K562 (cell line): ENCODE measurements around the gene NINL. TPM values are rescaled to one million over a fixed set of nuclear protein-coding genes. Genes with fewer than 3 reads are reported as not detected.

Experiments
- ATAC-seq: fragments of 200-7000 bp; cut with Tn5 transposase; 3 replicates; pipeline ENCODE4 v1.9.1; 2020; ENCODE audit warnings: moderate library complexity
- BruUV-seq: library from RNA; stranded (reverse); fragments of 400-500 nt; replicated peaks from 2 replicates; lab custom pipeline; 2021; lab: Mats Ljungman, UMichigan
- CTCF ChIA-PET: fragments of 300-600 bp; formaldehyde crosslinking; extraction: SDS; loops from one replicate; lab custom pipeline; 2021; ENCODE audit warnings: low intra/inter-chr PET ratio; lab: Yijun Ruan, JAX
- POLR2A ChIA-PET: fragments of 300-600, 350-650 bp; sonication (Branson Sonifier 250); formaldehyde crosslinking; extraction: SDS; loops from one replicate; lab custom pipeline; 2021; ENCODE audit warnings: antibody characterized with exemption, inconsistent platforms; lab: Yijun Ruan, JAX
- DNase-seq, 4 experiments: peaks; one replicate each; pipeline versions ENCODE4 v3.0.0 to v3.0.0-alpha.2; 2011 to 2018; ENCODE audit warnings: low spot score in 3 of 4, mixed read lengths in 3 of 4; ENCODE audit errors: extremely low read depth in 1 of 4
- FAIRE-seq: peaks from 2 replicates; lab custom pipeline; 2011; peaks lifted over from hg19 to GRCh38; lab: Jason Lieb, UNC
- H2AFZ ChIP-seq: 2 replicates; pipeline ENCODE4 v1.6.0; 2011; ENCODE audit warnings: low read depth, low read length, control low read depth, inconsistent platforms
- H3K27ac ChIP-seq: fragments of 200-600 bp; 3 replicates; pipeline ENCODE4 v1.8.0; 2011; ENCODE audit warnings: low read depth, mild to moderate bottlenecking, control low read depth, inconsistent platforms, low read length, moderate library complexity, mixed read lengths; ENCODE audit errors: extremely low read depth
- H3K27me3 ChIP-seq, 2 experiments: fragments of 300-600 bp in 1 of 2; 2 replicates in 1 of 2; 3 replicates in 1 of 2; pipeline versions ENCODE4 v1.6.0 to v1.8.0; 2011; ENCODE audit warnings: inconsistent platforms in 2 of 2, low read length in 2 of 2, mild to moderate bottlenecking in 1 of 2, mixed read lengths in 1 of 2, moderate library complexity in 1 of 2; ENCODE audit not compliant: control insufficient read depth in 2 of 2, insufficient read depth in 2 of 2
- H3K36me3 ChIP-seq: fragments of 300-600 bp; 3 replicates; pipeline ENCODE4 v1.8.0; 2011; ENCODE audit warnings: mild to moderate bottlenecking, low read length, inconsistent platforms; ENCODE audit not compliant: control insufficient read depth, insufficient read depth
- H3K4me1 ChIP-seq, 2 experiments: fragments of 200-600 bp in 1 of 2; replicated peaks in 1 of 2; 2 replicates in 1 of 2; 3 replicates in 1 of 2; pipeline versions ENCODE4 v1.5.1 to v1.8.0; 2011; ENCODE audit warnings: inconsistent platforms in 2 of 2, low read length in 2 of 2, mild to moderate bottlenecking in 1 of 2, mixed read lengths in 1 of 2, moderate library complexity in 1 of 2; ENCODE audit not compliant: control insufficient read depth in 2 of 2, insufficient read depth in 2 of 2
- H3K4me2 ChIP-seq: 2 replicates; pipeline ENCODE4 v1.6.1; 2011; ENCODE audit warnings: low read length, control low read depth, inconsistent platforms, mixed read lengths; ENCODE audit not compliant: insufficient read depth
- H3K4me3 ChIP-seq: fragments of 200-600 bp; sonication (generic), shearing (Covaris generic); 2 replicates; pipeline ENCODE4 v1.5.1; 2016; ENCODE audit warnings: control low read depth, inconsistent platforms
- H3K79me2 ChIP-seq: fragments of 200-600 bp; 3 replicates; pipeline ENCODE4 v1.8.0; 2011; ENCODE audit warnings: low read length, inconsistent platforms; ENCODE audit not compliant: control insufficient read depth, insufficient read depth
- H3K9ac ChIP-seq, 2 experiments: 2 replicates each; pipeline versions ENCODE4 v1.6.0 to v1.6.1; 2011; ENCODE audit warnings: low read depth in 2 of 2, low read length in 2 of 2, control low read depth in 1 of 2, inconsistent platforms in 1 of 2, mild to moderate bottlenecking in 1 of 2, mixed read lengths in 1 of 2; ENCODE audit not compliant: insufficient read depth in 1 of 2
- H3K9me1 ChIP-seq: one replicate; pipeline ENCODE4 v1.6.0; 2011; ENCODE audit warnings: inconsistent platforms, mild to moderate bottlenecking, low read length, moderate library complexity; ENCODE audit not compliant: control insufficient read depth, insufficient read depth
- H3K9me3 ChIP-seq: replicated peaks from 2 replicates; pipeline ENCODE4 v1.5.1; 2011; ENCODE audit warnings: low read depth, low read length, inconsistent platforms; ENCODE audit not compliant: control insufficient read depth, insufficient read depth
- H4K20me1 ChIP-seq: replicated peaks from 2 replicates; pipeline ENCODE4 v1.6.1; 2011; ENCODE audit warnings: low read length, inconsistent platforms, mixed read lengths; ENCODE audit not compliant: control insufficient read depth, insufficient read depth
- CBX8 ChIP-seq: fragments of 200-600 bp; sonication (generic); IDR thresholded peaks from 2 replicates; pipeline ENCODE4 v1.6.1; 2012; ENCODE audit warnings: borderline replicate concordance, mixed run types, low read depth, mild to moderate bottlenecking, moderate library complexity, mixed read lengths, low read length, control low read depth, inconsistent platforms; ENCODE audit not compliant: poor library complexity, severe bottlenecking; ENCODE audit errors: extremely low read depth
- GTF2A2 ChIP-seq: IDR thresholded peaks from 2 replicates; pipeline ENCODE4 v1.6.1; 2016; ENCODE audit warnings: mild to moderate bottlenecking, missing genetic modification characterization, missing compliant biosample characterization
- GTF3C2 ChIP-seq: IDR thresholded peaks from 3 replicates; pipeline ENCODE4 v1.6.1; 2011; ENCODE audit warnings: borderline replicate concordance, mild to moderate bottlenecking, moderate library complexity; ENCODE audit not compliant: insufficient read length; ENCODE audit errors: extremely low read depth
- HOXB6 ChIP-seq: fragments of 250-450 bp; sonication (Bioruptor Pico); IDR thresholded peaks from 2 replicates; pipeline ENCODE4 v1.5.1; 2022; ENCODE audit warnings: mild to moderate bottlenecking, borderline replicate concordance
- KDM2B ChIP-seq: fragments of 250-450 bp; sonication (Bioruptor Pico); IDR thresholded peaks from 2 replicates; pipeline ENCODE4 v1.8.0; 2021; ENCODE audit warnings: mild to moderate bottlenecking, moderate library complexity
- NCOA4 ChIP-seq: fragments of 450-650 bp; IDR thresholded peaks from 2 replicates; pipeline ENCODE4 v1.6.1; 2018; ENCODE audit warnings: mild to moderate bottlenecking; ENCODE audit not compliant: partially characterized antibody
- NCOR1 ChIP-seq: fragments of 450-650 bp; IDR thresholded peaks from 2 replicates; pipeline ENCODE4 v1.6.1; 2016; ENCODE audit warnings: mild to moderate bottlenecking, moderate library complexity
- NRF1 ChIP-seq, 2 experiments: fragments of 450-650 bp; IDR thresholded peaks in 1 of 2; conservative IDR thresholded peaks in 1 of 2; 2 replicates each; pipeline ENCODE4 v1.6.1; 2014; ENCODE audit warnings: mild to moderate bottlenecking in 2 of 2
- PTBP1 ChIP-seq: fragments of 200-400 bp; formaldehyde crosslinking; IDR thresholded peaks from 2 replicates; pipeline ENCODE4 v1.6.1; 2017; ENCODE audit warnings: low read depth, low read length
- RFX5 ChIP-seq: IDR thresholded peaks from 2 replicates; pipeline ENCODE4 v1.6.1; 2011; ENCODE audit warnings: low read depth, mild to moderate bottlenecking, improper control_type of control experiment, low read length
- SETDB1 ChIP-seq: IDR thresholded peaks from one replicate; pipeline ENCODE4 v1.6.1; 2012; ENCODE audit warnings: low read length, control low read depth, inconsistent platforms
- SPI1 ChIP-seq: IDR thresholded peaks from 2 replicates; pipeline ENCODE4 v1.6.1; 2011; ENCODE audit warnings: low read depth, low read length, control low read depth, borderline replicate concordance
- TAF9B ChIP-seq: fragments of 450-650 bp; IDR thresholded peaks from 2 replicates; pipeline ENCODE4 v1.6.1; 2018; ENCODE audit warnings: mild to moderate bottlenecking; ENCODE audit not compliant: partially characterized antibody
- WHSC1 ChIP-seq: IDR thresholded peaks from one replicate; pipeline ENCODE4 v1.6.1; 2012; ENCODE audit warnings: low read length, control low read depth, inconsistent platforms
- ZFPM2 ChIP-seq: fragments of 250-450 bp; sonication (Bioruptor Pico); IDR thresholded peaks from 2 replicates; pipeline ENCODE4 v1.5.1; 2022; ENCODE audit warnings: mild to moderate bottlenecking
- ZNF316 ChIP-seq: fragments of 450-650 bp; IDR thresholded peaks from 2 replicates; pipeline ENCODE4 v1.6.1; 2016
- ZSCAN29 ChIP-seq: fragments of 450-650 bp; IDR thresholded peaks from 2 replicates; pipeline ENCODE4 v1.6.1; 2017
- ZZZ3 ChIP-seq: fragments of 450-650 bp; IDR thresholded peaks from 2 replicates; pipeline ENCODE4 v1.6.1; 2016; ENCODE audit warnings: antibody characterized with exemption, mild to moderate bottlenecking, moderate library complexity
- WGBS: fragments of 100-300 bp; shearing (Covaris generic); methylation state at CpG from one replicate; pipeline ENCODE4 v1.1.6; 2016; ENCODE audit warnings: low coverage, mixed read lengths; ENCODE audit not compliant: insufficient coverage; ENCODE audit errors: missing lambda C conversion rate; 5-methylcytosine and 5-hydroxymethylcytosine counted together
- in situ Hi-C: fragments of 300-500 bp; cut with MboI; formaldehyde crosslinking; loops from 4 replicates; pipeline ENCODE4 v1.15.0; 2018; ENCODE audit warnings: inconsistent platforms, mixed read lengths
- intact Hi-C: fragments of 100-400 bp; cut with micrococcal nuclease; formaldehyde crosslinking; loops from 2 replicates; pipeline ENCODE4 v1.14.2; 2022
- polyA plus RNA-seq, 8 experiments: library from polyadenylated mRNA; depleted of rRNA in 4 of 8; stranded (reverse) in 5 of 8; unstranded in 3 of 8; fragments of >200 nt; fragmentation: Nextera tagmentation in 2 of 8; fragmentation: Illumina TruSeq in 1 of 8; extraction: Ambion mirVana in 2 of 8; extraction: Trizol in 1 of 8; gene quantifications; 2 replicates each; pipeline versions ENCODE4 v1.2.1 to v1.2.3, GENCODE V29; 2011 to 2014; ENCODE audit warnings: inconsistent platforms in 1 of 8, missing spikeins in 1 of 8
- total RNA-seq, 7 experiments: library from RNA; depleted of rRNA in 6 of 7; stranded (reverse); fragments of >200 nt in 6 of 7; fragmentation: Illumina TruSeq in 2 of 7; extraction: Trizol in 2 of 7; gene quantifications; 2 replicates each; pipeline versions ENCODE4 v1.2.1 to v1.2.3, GENCODE V29; 2011 to 2021; ENCODE audit warnings: low replicate concordance in 1 of 7

Gene NINL
- total and polyA plus RNA-seq, 9 of the 15 experiments (the other 6 are each of a cell fraction or from before 2014, with no cell fraction given), result 0.03 to 0.22 (median 0.05) TPM; not detected in 5

- H4K20me1 ChIP-seq, result no peaks in the 10 kb centered on the region
- no peaks in the 10 kb centered on the region for H3K4me1 ChIP-seq
- H3K9ac ChIP-seq, result no peak overlapping the region
- H3K9me3 ChIP-seq, result no peaks in the 10 kb centered on the region
- DNase-seq, result no peak
- H3K4me2 ChIP-seq, result no peak overlapping the region
- CTCF ChIA-PET, result interaction anchor here (0.6 kb wide), 1 partner anchor 581 kb away, joined by 3 read pairs; no protein-coding TSS in a partner anchor
- H3K27ac ChIP-seq, result no peak overlapping the region
- H2AFZ ChIP-seq, result no peak overlapping the region
- POLR2A ChIA-PET, result interaction anchor here (0.9 kb wide), 1 partner anchor 10 kb away, joined by 3 read pairs; no protein-coding TSS in a partner anchor
- H3K36me3 ChIP-seq, result no peaks in the 10 kb centered on the region
- H3K79me2 ChIP-seq, result no peaks in the 10 kb centered on the region
- TF ChIP-seq ZNF316 (no peak), WHSC1 (no peak), TAF9B (no peak), NCOA4 (no peak), SPI1 (no peak), CBX8 (no peak), SETDB1 (no peak), HOXB6 (no peak), PTBP1 (no peak), ZSCAN29 (no peak), ZFPM2 (CRISPR knock-in tag) (no peak), KDM2B (no peak), ZZZ3 (no peak), NCOR1 (no peak), GTF2A2 (tag) (no peak), RFX5 (no peak), GTF3C2 (no peak), NRF1 (conservative IDR thresholded peaks at IDR 0.05 in 1 of 2, IDR thresholded peaks at IDR 0.05 in 1 of 2) (no peak)
- no peak for FAIRE-seq
- no peak for ATAC-seq
- intact Hi-C loops, result loop anchor here (10.0 kb wide), 1 partner anchor 99 kb away; no protein-coding TSS in a partner anchor
- no TSS peak for BruUV-seq
- H3K27me3 ChIP-seq, result peaks cover 0 to 14% of the 10 kb centered on the region in 2 experiments; a peak in 2 of 5 replicates
- no peaks in the 10 kb centered on the region for H3K9me1 ChIP-seq
- in situ Hi-C loops, result no loop called here
- 23% methylated on average over 5 of the region's 6 CpGs for WGBS
- H3K4me3 ChIP-seq, result no peak overlapping the region
Observed at GRCh38 chr20:25573288-25574251, 11.8 kb downstream of the NINL start.
